Colonic mucosa (tissue), 4 donors: ENCODE results near the gene DBP. TPM values are rescaled to one million over a fixed set of nuclear protein-coding genes. Genes with fewer than 3 reads are reported as not detected.
"Not testable (repeated sequence)": the region's sequence is repeated elsewhere in the genome, so short reads cannot be mapped to it uniquely, and the experiment has no call there.

ENCODE experiments used
- DNase-seq: peaks from one replicate; pipeline ENCODE4 v3.0.0-alpha.2; 2020
- H3K27ac ChIP-seq: fragments of 200-600 bp; one replicate; pipeline ENCODE4 v1.8.0; 2021
- H3K27me3 ChIP-seq: fragments of 200-600 bp; one replicate; pipeline ENCODE4 v1.8.0; 2021
- H3K36me3 ChIP-seq: fragments of 200-600 bp; one replicate; pipeline ENCODE4 v1.8.0; 2021
- H3K4me1 ChIP-seq: fragments of 200-600 bp; one replicate; pipeline ENCODE4 v1.8.0; 2021; ENCODE audit warnings: mild to moderate bottlenecking
- H3K4me3 ChIP-seq: fragments of 200-600 bp; one replicate; pipeline ENCODE4 v1.8.0; 2021
- H3K9ac ChIP-seq, 2 donors: one replicate each; pipeline ENCODE4 v1.7.0; 2013; ENCODE audit warnings: control low read depth in 2 of 2, low read depth in 2 of 2, low read length in 2 of 2
- H3K9me3 ChIP-seq: fragments of 200-600 bp; one replicate; pipeline ENCODE4 v1.8.0; 2021
- CTCF ChIP-seq: fragments of 200-600 bp; IDR thresholded peaks from one replicate; pipeline ENCODE4 v1.8.0; 2022; ENCODE audit warnings: antibody characterized with exemption, mild to moderate bottlenecking
- intact Hi-C: fragments of 100-400 bp; cut with DNase I; formaldehyde crosslinking; loops from one replicate; pipeline ENCODE4 v1.14.1; 2022
- total RNA-seq, 2 donors: library from RNA; stranded (reverse); fragmentation: NEBNext Ultra II Directional in 1 of 2; extraction: Animal tissue kit (Norgen Biotek cat#: 25700) in 1 of 2; gene quantifications; one replicate each; pipeline ENCODE4 v1.2.1, GENCODE V29; 2021
- donor health status: healthy.
- donor health status: DM: no; HTN: no; CAD: no.
- donor health status: DM: no; HTN: no; CAD: no.

DBP gene
- total RNA-seq, 2 donors from 2014 or later = 4.7 to 8.9 TPM

GRCh38 chr19:48632692-48633147, 4.5 kb downstream of the DBP start:
- Histone ChIP-seq H3K9me3 (no peaks in the 10 kb centered on the region), H3K9ac (peak overlapping the region in 1 of 2 donors; percentile 86), H3K4me3 (no peak overlapping the region), H3K4me1 (peaks cover 36% of the 10 kb centered on the region), H3K36me3 (no peaks in the 10 kb centered on the region), H3K27ac (no peak overlapping the region), H3K27me3 (no peaks in the 10 kb centered on the region)
- no peak for DNase-seq
- TF ChIP-seq CTCF = no peak
- intact Hi-C loops = no loop called here

- not testable (repeated sequence) for H3K27ac ChIP-seq
- peak overlapping the region in 1 of 2 donors; percentile 86 for H3K9ac ChIP-seq
These were observed 4.9 kb downstream of the DBP start for GRCh38 chr19:48632286-48632685.

GRCh38 chr19:48631225-48631624, 6.0 kb downstream of the DBP start:
- Histone ChIP-seq H3K27me3 (no peaks in the 10 kb centered on the region), H3K27ac (peak overlapping the region; percentile 85), H3K4me3 (no peak overlapping the region), H3K4me1 (peaks cover 47% of the 10 kb centered on the region), H3K9me3 (no peaks in the 10 kb centered on the region), H3K36me3 (no peaks in the 10 kb centered on the region), H3K9ac (peak overlapping the region; percentile 48 to 57)
- no peak for DNase-seq
- intact Hi-C loops = no loop called here
- no peak for TF ChIP-seq CTCF

More at GRCh38 chr19:48632286-48632685, 4.9 kb downstream of the DBP start:
- H3K27me3 ChIP-seq, H3K9me3 ChIP-seq, H3K36me3 ChIP-seq, DNase-seq, H3K4me3 ChIP-seq, intact Hi-C loops: not testable (repeated sequence)
- peaks cover 40% of the 10 kb centered on the region for H3K4me1 ChIP-seq

GRCh38 chr19:48630296-48631063, 6.7 kb downstream of the DBP start:
- DNase-seq = peak; percentile 69
- Histone ChIP-seq H3K9me3 (no peaks in the 10 kb centered on the region), H3K4me1 (peaks cover 47% of the 10 kb centered on the region), H3K36me3 (no peaks in the 10 kb centered on the region), H3K4me3 (peak overlapping the region; percentile 8), H3K27ac (peak overlapping the region; percentile 85), H3K9ac (peak overlapping the region; percentile 48 to 57), H3K27me3 (no peaks in the 10 kb centered on the region)
- intact Hi-C loops = no loop called here
- TF ChIP-seq CTCF = no peak

- intact Hi-C loops = no loop called here
- Histone ChIP-seq H3K4me3 (peak overlapping the region; percentile 8), H3K9ac (peak overlapping the region; percentile 48 to 57), H3K4me1 (peaks cover 42% of the 10 kb centered on the region), H3K36me3 (no peaks in the 10 kb centered on the region), H3K9me3 (no peaks in the 10 kb centered on the region), H3K27ac (peak overlapping the region; percentile 85), H3K27me3 (no peaks in the 10 kb centered on the region)
- DNase-seq = peak; percentile 92
- no peak for TF ChIP-seq CTCF
These were observed 7.4 kb downstream of the DBP start for GRCh38 chr19:48629599-48630295.

- no peaks in the 10 kb centered on the region for H3K27me3 ChIP-seq
- H3K27ac ChIP-seq = peak overlapping the region; percentile 85
- peaks cover 40% of the 10 kb centered on the region for H3K4me1 ChIP-seq
- DNase-seq = no peak
- H3K4me3 ChIP-seq = no peak overlapping the region
- H3K36me3 ChIP-seq = no peaks in the 10 kb centered on the region
- TF ChIP-seq CTCF = no peak
- intact Hi-C loops = no loop called here
- no peak overlapping the region for H3K9ac ChIP-seq
- no peaks in the 10 kb centered on the region for H3K9me3 ChIP-seq
These were observed 7.9 kb downstream of the DBP start for GRCh38 chr19:48629297-48629598.
